Gastrocnemius medialis (tissue), 4 donors: ENCODE results near the gene KIF18A.

ENCODE experiments used
- CTCF ChIP-seq, 5 experiments: fragments of 450-650 bp in 3 of 5; fragments of 200-600 bp in 2 of 5; sonication (generic) in 2 of 5; IDR thresholded peaks in 4 of 5; conservative IDR thresholded peaks in 1 of 5; 1 replicate in 4 of 5; 2 replicates in 1 of 5; pipeline ENCODE4 v1.5.1; 2016 to 2019; ENCODE audit warnings: antibody characterized with exemption in 5 of 5, mild to moderate bottlenecking in 3 of 5, moderate library complexity in 3 of 5
- POLR2A ChIP-seq, 2 donors: fragments of 450-650 bp; IDR thresholded peaks; one replicate each; pipeline ENCODE4 v1.6.1; 2017; ENCODE audit warnings: antibody characterized with exemption in 2 of 2, mild to moderate bottlenecking in 2 of 2, moderate library complexity in 2 of 2

GRCh38 chr11:28100665-28101064 lies 7.3 kb downstream of the KIF18A start:
- TF ChIP-seq CTCF (IDR thresholded peaks at IDR 0.05 in 4 of 5, conservative IDR thresholded peaks at IDR 0.05 in 1 of 5): no peak
- TF ChIP-seq POLR2A (IDR thresholded peaks at IDR 0.05): no peak
